ENCODE results near the gene IPCEF1.
A peak's percentile ranks its signal among the peaks of the same experiment; 100 is the strongest.
"Not testable (repeated sequence)": the region's sequence is repeated elsewhere in the genome, so short reads cannot be mapped to it uniquely, and the experiment has no call there.

IPCEF1 gene

GRCh38 chr6:154218301-154218700, 138.3 kb downstream of the IPCEF1 start:
- DNase-seq, result no peak

- no peak for DNase-seq
Measured at GRCh38 chr6:154213782-154214181, 142.8 kb downstream of the IPCEF1 start.

GRCh38 chr6:154210678-154211077, 145.9 kb downstream of the IPCEF1 start:
- DNase-seq, result no peak

GRCh38 chr6:154209555-154209954, 147.0 kb downstream of the IPCEF1 start:
- DNase-seq, result no peak

GRCh38 chr6:154206996-154207395, 149.6 kb downstream of the IPCEF1 start:
- DNase-seq, result no peak

GRCh38 chr6:154206141-154206540, 150.5 kb downstream of the IPCEF1 start:
- no peak for DNase-seq

GRCh38 chr6:154202958-154203357, 153.6 kb downstream of the IPCEF1 start:
- no peak for DNase-seq

GRCh38 chr6:154202339-154202738, 154.3 kb downstream of the IPCEF1 start:
- DNase-seq, result no peak

- DNase-seq, result not testable (repeated sequence)
Measured at GRCh38 chr6:154201688-154202087, 154.9 kb downstream of the IPCEF1 start.

GRCh38 chr6:154197196-154197860, 159.3 kb downstream of the IPCEF1 start:
- no peak for DNase-seq

GRCh38 chr6:154196333-154196885, 160.2 kb downstream of the IPCEF1 start:
- DNase-seq, result no peak

GRCh38 chr6:154187714-154188113, 168.9 kb downstream of the IPCEF1 start:
- DNase-seq, result no peak

- DNase-seq, result no peak
Measured at GRCh38 chr6:154187203-154187602, 169.4 kb downstream of the IPCEF1 start.

GRCh38 chr6:154179434-154179833, 177.2 kb downstream of the IPCEF1 start:
- no peak for DNase-seq

- not testable (repeated sequence) for DNase-seq
Measured at GRCh38 chr6:154172393-154172792, 184.2 kb downstream of the IPCEF1 start.

- DNase-seq, result no peak
Measured at GRCh38 chr6:154170106-154170505, 186.5 kb downstream of the IPCEF1 start.

GRCh38 chr6:154169193-154169847, 187.3 kb downstream of the IPCEF1 start:
- peak; percentile 40 for DNase-seq

- no peak for DNase-seq
Measured at GRCh38 chr6:154167126-154167525, 189.5 kb downstream of the IPCEF1 start.

GRCh38 chr6:154166140-154166539, 190.5 kb downstream of the IPCEF1 start:
- no peak for DNase-seq

GRCh38 chr6:154165478-154165877, 191.1 kb downstream of the IPCEF1 start:
- no peak for DNase-seq

GRCh38 chr6:154164397-154164796, 192.2 kb downstream of the IPCEF1 start:
- no peak for DNase-seq

- DNase-seq, result no peak
Measured at GRCh38 chr6:154161689-154162088, 194.9 kb downstream of the IPCEF1 start.

GRCh38 chr6:154159126-154159525, 197.5 kb downstream of the IPCEF1 start:
- no peak for DNase-seq

GRCh38 chr6:154157706-154158105, 198.9 kb downstream of the IPCEF1 start:
- no peak for DNase-seq
